HG03378 (cell line): Measurements from ENCODE around the gene DNAI2.

ENCODE experiments used
- ATAC-seq: cut with Tn5 transposase; IDR thresholded peaks from one replicate; pipeline ENCODE4 v1.9.1; 2021; ENCODE audit warnings: mild to moderate bottlenecking, moderate library complexity; ENCODE audit not compliant: unreplicated experiment

DNAI2 gene

DNA sequence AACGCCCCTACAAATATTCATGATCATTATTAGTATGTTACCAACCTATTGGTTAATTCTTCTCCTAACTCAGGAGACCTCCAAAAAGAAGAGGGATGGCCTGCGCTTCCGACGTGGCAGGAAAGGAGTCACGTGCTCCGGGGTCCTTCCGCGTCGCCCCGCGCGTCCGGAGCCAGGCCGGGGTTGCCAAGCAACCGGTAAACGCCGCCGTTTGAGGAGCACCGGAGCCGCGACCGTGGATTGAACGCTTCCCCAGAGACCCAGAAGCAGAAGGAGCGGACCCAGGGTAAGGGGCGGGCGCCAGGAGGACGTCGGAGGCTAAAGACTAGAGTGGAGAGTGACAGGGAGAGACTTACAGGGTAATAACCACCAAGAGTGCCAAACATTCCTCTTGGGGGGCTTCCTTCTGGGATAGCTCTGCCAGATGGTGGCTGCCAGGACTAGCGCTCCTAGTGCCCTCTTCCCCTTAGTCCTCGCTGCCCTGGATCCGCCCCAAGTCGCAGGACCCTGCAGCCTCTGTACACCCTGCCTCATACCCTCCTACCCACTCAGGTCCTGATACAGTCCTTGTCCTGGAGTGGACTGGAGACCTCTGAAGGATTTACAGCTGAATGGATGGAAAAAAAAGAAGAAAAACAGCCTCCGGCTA lies at the start of gene DNAI2:
TSS of gene DNAI2 (plus strand) at position 175 of the 649 bp plus-strand sequence. CDS start 7,584 bp downstream, outside the sequence.
- no peak for ATAC-seq

DNA sequence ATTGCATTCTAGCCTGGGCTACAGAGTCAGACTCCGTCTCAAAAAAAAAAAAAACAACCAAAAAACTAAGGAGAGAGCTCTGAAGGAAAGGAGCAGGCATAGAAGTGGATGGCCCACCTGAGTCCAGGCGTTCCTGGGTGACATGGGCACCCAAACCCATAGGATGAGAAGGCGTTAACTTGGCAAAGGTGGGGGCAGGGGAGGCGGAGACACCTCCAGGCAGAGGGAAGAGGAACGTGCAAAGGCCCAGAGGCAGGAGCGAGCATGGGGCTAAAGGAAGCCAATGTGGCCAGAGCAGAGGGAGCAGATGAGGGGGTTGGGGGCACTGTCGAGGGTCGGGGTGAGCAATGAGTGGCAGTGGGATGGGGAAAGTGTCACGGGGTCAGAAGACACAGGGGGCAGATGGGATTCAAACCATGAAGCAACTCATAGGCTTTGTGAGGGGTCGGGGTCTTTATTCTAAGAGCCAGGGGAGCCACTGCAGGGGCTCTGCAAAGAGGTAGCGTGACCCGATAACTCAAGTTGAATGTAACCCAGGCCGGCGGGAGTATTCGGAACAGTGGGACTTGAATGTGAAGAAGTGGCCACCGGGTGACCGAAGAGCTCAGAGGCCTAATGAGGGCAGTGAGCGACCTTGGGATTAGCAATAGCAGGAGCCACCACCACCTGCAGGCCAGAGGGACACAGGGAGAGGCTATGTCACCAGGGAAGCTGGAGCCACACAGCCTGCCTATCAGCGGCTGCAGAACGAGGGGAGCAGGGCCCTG lies 48.9 kb upstream of the DNAI2 start:
- no peak for ATAC-seq

DNA sequence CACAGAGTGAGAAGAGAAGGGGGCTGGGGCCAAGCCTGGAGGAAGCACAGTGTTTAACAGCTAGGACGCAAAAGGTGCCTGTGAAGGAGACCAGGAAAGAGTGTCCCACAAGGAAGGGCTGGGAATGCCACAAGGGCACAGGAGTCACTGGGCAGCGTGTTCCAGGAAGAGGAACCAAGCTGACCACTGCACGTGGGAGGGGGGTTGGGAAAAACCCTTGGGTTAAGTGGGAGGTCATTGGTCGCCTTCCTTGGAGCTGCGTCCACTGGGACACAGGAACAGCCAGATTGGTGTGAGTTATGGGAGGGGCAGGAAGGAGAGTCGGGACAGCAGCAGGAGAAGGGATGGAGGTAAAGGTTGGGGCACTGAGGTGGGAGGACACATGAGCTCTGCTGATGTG lies 47.8 kb upstream of the DNAI2 start:
- ATAC-seq: no peak

- ATAC-seq: no peak
These were observed 46.6 kb upstream of the DNAI2 start for GRCh38 chr17:74227271-74228080.

GRCh38 chr17:74228306-74228978 lies 45.6 kb upstream of the DNAI2 start:
- no peak for ATAC-seq

GRCh38 chr17:74230896-74231295 lies 43.1 kb upstream of the DNAI2 start:
- ATAC-seq: no peak

DNA sequence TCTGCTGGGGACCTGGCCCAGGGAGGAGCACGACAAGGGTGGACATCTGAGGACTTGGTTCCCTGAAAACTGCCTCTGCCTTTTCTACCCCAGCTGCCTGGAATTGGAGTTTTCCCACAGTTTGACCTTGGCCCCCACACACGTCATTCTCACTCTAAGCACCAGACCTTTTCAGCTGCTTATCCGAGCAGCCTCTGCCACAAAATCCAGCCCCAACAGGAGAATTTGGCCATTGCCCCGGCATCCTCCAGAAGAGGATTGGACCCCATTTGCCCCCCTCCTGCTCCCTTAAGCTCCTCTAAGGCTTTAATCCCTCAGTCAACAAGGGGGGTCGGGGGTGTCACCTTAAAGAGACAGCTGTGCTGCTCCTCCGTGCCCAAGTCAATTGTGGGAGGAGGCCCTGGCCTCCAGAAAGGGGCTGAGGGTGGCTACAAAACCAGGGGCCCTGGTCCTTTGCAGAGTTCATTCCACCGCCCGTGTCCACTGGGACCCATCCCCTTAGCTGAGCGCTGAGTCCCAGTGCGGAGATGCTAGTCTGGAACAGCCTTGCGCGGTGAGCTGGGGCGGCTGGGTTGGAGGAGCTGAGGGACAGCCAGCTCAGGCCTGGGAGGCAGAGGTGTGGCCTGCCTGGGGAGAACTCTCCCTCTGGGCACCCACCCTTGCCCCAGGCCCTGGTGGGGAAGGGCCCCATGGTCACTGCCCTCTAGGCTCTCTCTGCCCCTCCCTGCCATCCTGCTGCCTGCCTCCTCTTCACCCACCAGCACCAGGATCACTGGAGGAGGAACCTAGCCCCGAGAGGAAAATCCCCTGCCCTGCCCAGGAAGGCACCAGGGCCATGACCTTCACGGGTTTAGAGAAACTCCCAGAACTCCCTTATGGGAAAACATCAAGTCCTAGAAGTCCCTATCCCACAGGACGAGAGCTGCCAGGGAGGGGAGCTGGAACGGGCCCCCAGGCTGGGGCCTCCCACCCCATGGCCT lies 41.8 kb upstream of the DNAI2 start:
- no peak for ATAC-seq

DNA sequence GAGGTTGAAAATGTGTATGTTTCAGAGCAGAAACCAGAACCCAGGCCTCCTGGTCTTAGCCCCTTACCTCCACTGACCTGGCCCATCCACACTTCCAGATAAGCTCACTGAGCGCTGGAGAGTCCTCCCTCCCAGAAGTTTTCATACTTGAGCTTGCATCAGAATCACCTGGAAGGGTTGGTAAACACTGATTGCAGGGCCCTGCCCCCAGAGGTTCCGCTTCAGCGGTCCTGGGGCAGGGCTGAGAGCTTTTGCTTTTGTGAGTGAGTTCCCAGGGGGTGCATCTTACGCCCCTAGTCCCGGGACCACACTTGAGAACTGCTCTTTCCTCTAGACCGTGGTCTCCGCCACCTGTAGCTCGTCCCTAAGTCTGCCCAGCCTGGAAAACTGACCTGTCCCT lies 40.1 kb upstream of the DNAI2 start:
- ATAC-seq: no peak

- ATAC-seq: no peak
These were observed 39.5 kb upstream of the DNAI2 start for GRCh38 chr17:74234486-74234885.

GRCh38 chr17:74235040-74235581 lies 38.9 kb upstream of the DNAI2 start:
- ATAC-seq: no peak

- ATAC-seq: no peak
These were observed 38.1 kb upstream of the DNAI2 start for GRCh38 chr17:74235911-74236371.

DNA sequence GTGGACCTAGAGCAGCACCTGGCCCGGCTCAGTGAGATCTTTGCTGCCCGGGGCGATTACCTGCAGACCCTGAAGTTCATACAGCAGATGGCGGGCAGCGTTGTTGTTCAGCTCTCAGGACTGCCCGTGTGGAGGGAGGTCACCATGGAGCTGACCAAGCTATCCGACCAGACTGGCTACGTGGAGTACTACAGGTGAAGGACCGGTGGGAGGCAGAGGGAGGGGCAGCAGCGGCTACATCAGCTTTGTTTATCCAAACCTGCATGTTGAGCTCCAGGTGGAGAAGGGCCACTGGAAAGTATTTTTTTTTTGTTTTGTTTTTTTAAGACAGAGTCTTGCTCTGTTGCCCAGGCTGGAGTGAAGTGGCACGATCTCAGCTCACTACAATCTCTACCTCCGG lies 36.7 kb upstream of the DNAI2 start:
- no peak for ATAC-seq

DNA sequence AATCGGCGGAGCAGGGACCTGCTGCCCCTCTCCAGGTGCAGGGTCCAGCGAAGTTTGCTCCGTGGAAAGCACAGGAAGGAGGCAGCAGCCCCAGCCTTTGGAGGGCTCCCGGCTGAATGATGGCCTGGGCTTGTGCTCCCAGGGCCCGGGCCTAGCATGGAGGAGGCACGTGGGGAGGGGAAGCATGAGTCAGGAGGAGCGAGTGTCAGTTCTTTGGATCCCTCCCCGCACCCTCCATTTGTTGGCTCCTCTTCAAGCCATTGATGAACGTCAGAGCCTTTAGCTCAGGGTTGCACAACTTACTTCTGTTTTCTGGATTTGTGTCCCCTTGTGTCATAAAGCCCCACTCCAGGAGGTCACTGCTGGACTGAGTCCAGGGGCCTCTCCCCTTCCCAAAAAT lies 34.9 kb upstream of the DNAI2 start:
- no peak for ATAC-seq

- no peak for ATAC-seq
These were observed 33.3 kb upstream of the DNAI2 start for GRCh38 chr17:74240618-74241205.

DNA sequence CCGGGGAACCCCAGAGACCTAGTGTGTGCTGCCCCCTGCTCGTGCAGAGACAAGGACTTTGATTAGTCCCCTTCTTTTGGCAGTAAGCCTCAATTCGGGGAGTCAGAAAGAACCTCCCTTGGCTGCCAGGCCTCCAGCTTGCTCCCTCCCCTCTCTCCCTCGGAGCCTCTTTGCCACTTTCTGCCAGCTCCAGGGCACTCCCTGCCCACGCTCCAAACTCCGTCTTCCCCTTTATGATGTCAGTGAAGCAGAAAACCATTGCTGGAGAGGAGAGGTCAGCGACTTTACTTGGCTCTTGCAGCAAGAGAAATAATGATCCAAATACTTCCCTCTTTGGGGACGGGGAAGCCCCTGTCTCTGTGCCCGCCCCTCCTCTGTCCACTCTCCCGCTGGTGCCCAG lies 32.6 kb upstream of the DNAI2 start:
- no peak for ATAC-seq

GRCh38 chr17:74241847-74242246 lies 32.2 kb upstream of the DNAI2 start:
- no peak for ATAC-seq

- no peak for ATAC-seq
These were observed 30.9 kb upstream of the DNAI2 start for GRCh38 chr17:74243013-74243755.

DNA sequence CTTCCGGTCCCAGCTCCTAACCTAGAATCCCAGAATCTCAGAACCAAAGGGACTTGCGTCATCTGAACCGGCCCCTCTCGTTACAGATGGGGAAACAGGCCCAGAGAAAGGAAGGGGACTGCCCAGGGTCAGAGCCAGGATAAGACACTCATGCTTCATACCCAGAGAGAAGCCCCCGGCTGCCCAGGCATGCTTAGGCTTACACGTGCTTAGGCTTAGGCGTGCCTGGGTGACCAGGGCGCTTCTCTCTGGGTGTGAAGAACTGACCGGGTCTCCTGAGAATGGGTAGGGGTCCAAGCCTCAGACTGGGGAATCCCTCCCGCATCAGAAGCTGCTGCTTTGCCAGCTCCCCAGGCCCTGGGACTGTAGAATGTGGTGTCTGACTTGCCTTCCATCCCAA lies 29.9 kb upstream of the DNAI2 start:
- no peak for ATAC-seq

- ATAC-seq: no peak
These were observed 29.5 kb upstream of the DNAI2 start for GRCh38 chr17:74244548-74244947.
